HepG2 (cell line): ENCODE results near the gene SLX9. TPM values are rescaled to one million over a fixed set of nuclear protein-coding genes. Genes with fewer than 3 reads are reported as not detected.

ENCODE experiments used
- ATAC-seq: fragments of 200-7000 bp; cut with Tn5 transposase; 3 replicates; pipeline ENCODE4 v1.9.1; 2020; ENCODE audit warnings: mild to moderate bottlenecking, moderate library complexity
- BruUV-seq: library from RNA; stranded (reverse); fragments of 400-500 nt; replicated peaks from 2 replicates; lab custom pipeline; 2021; lab: Mats Ljungman, UMichigan
- CTCF ChIA-PET: fragments of 300-600 bp; formaldehyde crosslinking; extraction: SDS; loops from one replicate; lab custom pipeline; 2021; ENCODE audit warnings: low total read pairs, inconsistent platforms, low intra/inter-chr PET ratio; lab: Yijun Ruan, JAX
- POLR2A ChIA-PET: fragments of 350-600 bp; sonication (Branson Sonifier 250); formaldehyde crosslinking; loops from one replicate; lab custom pipeline; 2020; ENCODE audit warnings: antibody characterized with exemption, inconsistent platforms; lab: Yijun Ruan, JAX
- DNase-seq: peaks from one replicate; pipeline ENCODE4 v3.0.0-alpha.2; 2015; ENCODE audit warnings: low spot score
- FAIRE-seq: peaks from 3 replicates; lab custom pipeline; 2011; peaks lifted over from hg19 to GRCh38; lab: Jason Lieb, UNC
- H2AFZ ChIP-seq: one replicate; pipeline ENCODE4 v1.6.1; 2011; ENCODE audit warnings: low read length, inconsistent platforms
- H3K27ac ChIP-seq: fragments of 300-600 bp; 3 replicates; pipeline ENCODE4 v1.8.0; 2011; ENCODE audit warnings: mixed run types, mild to moderate bottlenecking, mixed read lengths, low read length, inconsistent platforms; ENCODE audit not compliant: insufficient read depth; ENCODE audit errors: extremely low read length
- H3K27me3 ChIP-seq, 2 experiments: fragments of 200-600 bp in 1 of 2; 2 replicates in 1 of 2; 3 replicates in 1 of 2; pipeline versions ENCODE4 v1.6.0 to v1.8.0; 2011; ENCODE audit warnings: low read length in 2 of 2, mild to moderate bottlenecking in 2 of 2, moderate library complexity in 2 of 2, inconsistent platforms in 1 of 2; ENCODE audit not compliant: insufficient read depth in 2 of 2, control insufficient read depth in 1 of 2
- H3K36me3 ChIP-seq, 2 experiments: fragments of 200-600 bp in 1 of 2; replicated peaks in 1 of 2; 2 replicates in 1 of 2; 3 replicates in 1 of 2; pipeline versions ENCODE4 v1.5.1 to v1.8.0; 2011; ENCODE audit warnings: low read length in 2 of 2, inconsistent platforms in 1 of 2; ENCODE audit not compliant: insufficient read depth in 2 of 2, control insufficient read depth in 1 of 2
- H3K4me1 ChIP-seq: 2 replicates; pipeline ENCODE4 v1.5.1; 2012; ENCODE audit warnings: low read length, inconsistent platforms; ENCODE audit not compliant: insufficient read depth
- H3K4me2 ChIP-seq: 2 replicates; pipeline ENCODE4 v1.6.0; 2011; ENCODE audit warnings: low read depth, low read length, inconsistent platforms
- H3K4me3 ChIP-seq, 3 experiments: fragments of 200-600 bp in 1 of 3; sonication (generic), shearing (Covaris generic) in 1 of 3; replicated peaks in 1 of 3; 2 replicates each; pipeline ENCODE4 v1.5.1; 2011 to 2016; ENCODE audit warnings: low read length in 3 of 3, inconsistent platforms in 2 of 3, low read depth in 2 of 3, mild to moderate bottlenecking in 2 of 3, control low read depth in 1 of 3, mixed read lengths in 1 of 3; ENCODE audit not compliant: insufficient read depth in 1 of 3
- H3K79me2 ChIP-seq: one replicate; pipeline ENCODE4 v1.6.1; 2011; ENCODE audit warnings: low read length, inconsistent platforms; ENCODE audit not compliant: insufficient read depth
- H3K9ac ChIP-seq: 2 replicates; pipeline ENCODE4 v1.6.0; 2011; ENCODE audit warnings: mild to moderate bottlenecking, low read depth, low read length, inconsistent platforms; ENCODE audit not compliant: insufficient read depth
- H3K9me3 ChIP-seq: 2 replicates; pipeline ENCODE4 v1.5.1; 2012; ENCODE audit warnings: mild to moderate bottlenecking, low read length
- H4K20me1 ChIP-seq: 2 replicates; pipeline ENCODE4 v1.6.0; 2011; ENCODE audit warnings: inconsistent platforms, mild to moderate bottlenecking, low read length, moderate library complexity; ENCODE audit not compliant: insufficient read depth
- CTCF ChIP-seq: sonication (generic); formaldehyde crosslinking; IDR thresholded peaks from 2 replicates; pipeline ENCODE4 v1.5.0; 2020; ENCODE audit warnings: mild to moderate bottlenecking, missing genetic modification reagents, moderate library complexity
- HMG20A ChIP-seq: IDR thresholded peaks from 2 replicates; pipeline ENCODE4 v1.6.1; 2016; ENCODE audit warnings: borderline replicate concordance
- KLF9 ChIP-seq: IDR thresholded peaks from 2 replicates; pipeline ENCODE4 v1.6.1; 2016; ENCODE audit warnings: low read depth
- ZGPAT ChIP-seq: IDR thresholded peaks from 2 replicates; pipeline ENCODE4 v1.6.1; 2016; ENCODE audit warnings: mild to moderate bottlenecking
- WGBS: methylation state at CpG from one replicate; pipeline ENCODE4 v1.1.6; 2017; ENCODE audit warnings: low lambda C conversion rate; 5-methylcytosine and 5-hydroxymethylcytosine counted together
- in situ Hi-C: cut with HindIII; loops from 2 replicates; pipeline ENCODE4 v1.10.0; 2017; ENCODE audit warnings: low pct_unique_long_range_greater_than_20kb; ENCODE audit not compliant: extremely low pct_ligation_motif_present
- intact Hi-C: fragments of 100-400 bp; cut with micrococcal nuclease; formaldehyde crosslinking; loops from one replicate; pipeline ENCODE4 v1.10.0; 2022; ENCODE audit not compliant: unreplicated experiment
- polyA plus RNA-seq, 8 experiments: library from polyadenylated mRNA; depleted of rRNA in 3 of 8; stranded (reverse) in 7 of 8; unstranded in 1 of 8; fragments of >200 nt; fragmentation: Illumina TruSeq in 4 of 8; extraction: Trizol in 4 of 8; gene quantifications; 2 replicates each; pipeline versions ENCODE4 v1.2.1 to v1.2.3, GENCODE V29; 2011 to 2016; ENCODE audit warnings: low read depth in 4 of 8, missing spikeins in 1 of 8, mixed read lengths in 1 of 8; ENCODE audit not compliant: insufficient read depth in 1 of 8
- total RNA-seq, 5 experiments: library from RNA; depleted of rRNA; stranded (reverse); fragments of >200 nt; fragmentation: Illumina TruSeq; extraction: Trizol; gene quantifications; 2 replicates each; pipeline ENCODE4 v1.2.3, GENCODE V29; 2016; ENCODE audit warnings: low read depth in 1 of 5

The SLX9 gene
- total and polyA plus RNA-seq, 2 of the 13 experiments (the other 11 are each of a cell fraction or from before 2014, with no cell fraction given) = 21.0 to 47.1 TPM

- DNase-seq (no peak), FAIRE-seq (no peak), ATAC-seq (no peak)
- Histone ChIP-seq H3K4me2 (peak overlapping the region; percentile 72), H3K9ac (peak overlapping the region; percentile 55), H3K79me2 (no peaks in the 10 kb centered on the region), H3K27me3 (no peaks in the 10 kb centered on the region), H4K20me1 (no peaks in the 10 kb centered on the region), H2AFZ (no peak overlapping the region), H3K4me1 (peaks cover 86% of the 10 kb centered on the region)
- WGBS = 64% methylated on average over 16 of the region's 25 CpGs
- intact Hi-C loops = loop anchor here (1.0 kb wide), 1 partner anchor 16 kb away; no protein-coding TSS in a partner anchor
- in situ Hi-C loops = no loop called here
- POLR2A ChIA-PET = interaction anchor here (0.6 to 2.5 kb wide), 10 partner anchors 10 to 403 kb away, joined by 3 to 17 read pairs (median 6); partner anchors contain the start of genes PTTG1IP and UBE2G2
- TF ChIP-seq CTCF = 0 out of 2 replicates have a peak, but pooled peaks have one; percentile 17
- 0 out of 2 replicates have a peak, but pooled peaks have one; percentile 0 for TF ChIP-seq ZGPAT (CRISPR knock-in tag)
- no peak for TF ChIP-seq HMG20A (CRISPR knock-in tag)
- no peak for TF ChIP-seq KLF9 (CRISPR knock-in tag)
- TF ChIP-seq, all 625 proteins: peak for 2
- Histone ChIP-seq H3K4me3 (peak overlapping the region; percentile 43 to 58 (median 57)), H3K36me3 (no peaks in the 10 kb centered on the region; a peak in 1 of 5 replicates), H3K27ac (no peak overlapping the region), H3K9me3 (no peaks in the 10 kb centered on the region)
- BruUV-seq = no TSS peak
- CTCF ChIA-PET = no interaction called here
Measured at GRCh38 chr21:44907966-44908895, 31.6 kb upstream of the SLX9 start.
